HCT116 (cell line): Measurements from ENCODE around the gene FBN1. TPM values are rescaled to one million over a fixed set of nuclear protein-coding genes. Genes with fewer than 3 reads are reported as not detected.

Experiments
- ATAC-seq: fragments of 200-7000 bp; cut with Tn5 transposase; 2 replicates; pipeline ENCODE4 v1.9.1; 2020; ENCODE audit warnings: mild to moderate bottlenecking, moderate library complexity
- BruUV-seq: library from RNA; stranded (reverse); fragments of 400-500 nt; replicated peaks from 2 replicates; lab custom pipeline; 2021; lab: Mats Ljungman, UMichigan
- CTCF ChIA-PET: fragments of 300-600 bp; sonication (Branson Sonifier 250); formaldehyde crosslinking; loops from one replicate; lab custom pipeline; 2021; ENCODE audit warnings: antibody characterized with exemption; lab: Charles Lee
- POLR2A ChIA-PET: fragments of 300-600, 350-600 bp; sonication (Branson Sonifier 250); formaldehyde crosslinking; loops from one replicate; lab custom pipeline; 2021; ENCODE audit warnings: antibody characterized with exemption; lab: Charles Lee
- RAD21 ChIA-PET, 2 experiments: fragments of 300-600 bp; sonication (Branson Sonifier 250); formaldehyde crosslinking; loops; one replicate each; lab custom pipeline; 2023; ENCODE audit warnings: low total read pairs in 2 of 2; ENCODE audit not compliant: uncharacterized antibody in 2 of 2, unreplicated experiment in 2 of 2, low non-redundant PET in 1 of 2; lab: Charles Lee
- DNase-seq: peaks from one replicate; pipeline ENCODE4 v3.0.0-alpha.2; 2010; ENCODE audit warnings: low read depth, low spot score
- H2AFZ ChIP-seq: fragments of 200-600 bp; shearing (Covaris generic), sonication (generic); 2 replicates; pipeline ENCODE4 v1.6.1; 2017; ENCODE audit warnings: low read depth, mixed run types, mixed read lengths, antibody characterized with exemption, low read length; ENCODE audit not compliant: poor library complexity, severe bottlenecking
- H3K27ac ChIP-seq: 2 replicates; pipeline ENCODE4 v1.5.1; 2012; ENCODE audit warnings: low read depth, low read length
- H3K27me3 ChIP-seq: fragments of 200-600 bp; sonication (generic); 2 replicates; pipeline ENCODE4 v1.6.1; 2016; ENCODE audit warnings: mixed run types, low read length, mixed read lengths; ENCODE audit not compliant: insufficient read depth
- H3K36me3 ChIP-seq, 2 experiments: fragments of 200-500 bp in 1 of 2; fragments of 200-600 bp in 1 of 2; sonication (Bioruptor generic) in 1 of 2; sonication (generic) in 1 of 2; 2 replicates each; pipeline versions ENCODE4 v1.5.1 to v1.6.1; 2014 to 2016; ENCODE audit warnings: low read length in 2 of 2, inconsistent platforms in 1 of 2, mixed read lengths in 1 of 2, mixed run types in 1 of 2; ENCODE audit not compliant: insufficient read depth in 2 of 2, control insufficient read depth in 1 of 2
- H3K4me1 ChIP-seq, 2 experiments: fragments of 200-600 bp in 1 of 2; sonication (generic) in 1 of 2; 2 replicates each; pipeline versions ENCODE4 v1.5.1 to v1.6.1; 2012 to 2017; ENCODE audit warnings: low read length in 2 of 2, inconsistent platforms in 1 of 2, mild to moderate bottlenecking in 1 of 2, mixed read lengths in 1 of 2, mixed run types in 1 of 2, moderate library complexity in 1 of 2; ENCODE audit not compliant: insufficient read depth in 2 of 2, control insufficient read depth in 1 of 2
- H3K4me2 ChIP-seq: fragments of 200-600 bp; sonication (generic); 2 replicates; pipeline ENCODE4 v1.6.1; 2017; ENCODE audit warnings: mixed run types, low read length, mixed read lengths
- H3K4me3 ChIP-seq, 2 experiments: fragments of 200-600 bp in 1 of 2; sonication (generic) in 1 of 2; replicated peaks in 1 of 2; 2 replicates each; pipeline ENCODE4 v1.5.1; 2011 to 2016; ENCODE audit warnings: low read length in 2 of 2, control low read depth in 1 of 2, low read depth in 1 of 2, mild to moderate bottlenecking in 1 of 2, mixed read lengths in 1 of 2, mixed run types in 1 of 2
- H3K79me2 ChIP-seq: fragments of 200-600 bp; sonication (generic); 2 replicates; pipeline ENCODE4 v1.6.1; 2017; ENCODE audit warnings: mild to moderate bottlenecking, mixed run types, low read length, moderate library complexity, mixed read lengths; ENCODE audit not compliant: insufficient read depth
- H3K9ac ChIP-seq: fragments of 200-600 bp; sonication (generic); 2 replicates; pipeline ENCODE4 v1.6.1; 2016; ENCODE audit warnings: low read length, mixed read lengths
- H3K9me2 ChIP-seq: fragments of 200-600 bp; sonication (generic), shearing (Covaris generic); 2 replicates; pipeline ENCODE4 v1.6.1; 2017; ENCODE audit warnings: mixed run types, mild to moderate bottlenecking, moderate library complexity; ENCODE audit not compliant: insufficient read depth
- H3K9me3 ChIP-seq, 2 experiments: fragments of 200-500 bp in 1 of 2; fragments of 200-600 bp in 1 of 2; sonication (Bioruptor generic) in 1 of 2; sonication (generic) in 1 of 2; 2 replicates each; pipeline ENCODE4 v1.6.1; 2014 to 2017; ENCODE audit warnings: low read length in 2 of 2, mixed read lengths in 2 of 2, inconsistent platforms in 1 of 2, low read depth in 1 of 2, mild to moderate bottlenecking in 1 of 2, mixed run types in 1 of 2, moderate library complexity in 1 of 2; ENCODE audit not compliant: control insufficient read depth in 1 of 2, insufficient read depth in 1 of 2
- H4K20me1 ChIP-seq: fragments of 200-600 bp; sonication (generic), shearing (Covaris generic); 2 replicates; pipeline ENCODE4 v1.6.1; 2017; ENCODE audit warnings: mixed run types, mild to moderate bottlenecking, moderate library complexity; ENCODE audit not compliant: insufficient read depth
- EZH2 ChIP-seq: fragments of 200-600 bp; sonication (generic); IDR thresholded peaks from 2 replicates; pipeline ENCODE4 v1.6.1; 2017; ENCODE audit warnings: antibody characterized with exemption, mixed run types
- SIN3A ChIP-seq: IDR thresholded peaks from 2 replicates; pipeline ENCODE4 v1.6.1; 2012; ENCODE audit warnings: low read depth
- SP1 ChIP-seq: IDR thresholded peaks from 2 replicates; pipeline ENCODE4 v1.6.1; 2012; ENCODE audit warnings: low read depth
- ZFX ChIP-seq: fragments of 450-650 bp; IDR thresholded peaks from 2 replicates; pipeline ENCODE4 v1.6.1; 2017
- intact Hi-C: fragments of 100-400 bp; cut with micrococcal nuclease; formaldehyde crosslinking; loops from 2 replicates; pipeline ENCODE4 v1.10.0; 2022
- total RNA-seq: library from RNA; stranded (reverse); gene quantifications from one replicate; pipeline ENCODE4 v1.2.1, GENCODE V29; 2021; ENCODE audit not compliant: unreplicated experiment
- TF ChIP-seq, protein P1 (sequence below): IDR thresholded peaks from 2 replicates; pipeline ENCODE4 v1.6.1; 2012

The FBN1 gene
- total RNA-seq, 1 experiment from 2014 or later = 1.7 TPM

DNA sequence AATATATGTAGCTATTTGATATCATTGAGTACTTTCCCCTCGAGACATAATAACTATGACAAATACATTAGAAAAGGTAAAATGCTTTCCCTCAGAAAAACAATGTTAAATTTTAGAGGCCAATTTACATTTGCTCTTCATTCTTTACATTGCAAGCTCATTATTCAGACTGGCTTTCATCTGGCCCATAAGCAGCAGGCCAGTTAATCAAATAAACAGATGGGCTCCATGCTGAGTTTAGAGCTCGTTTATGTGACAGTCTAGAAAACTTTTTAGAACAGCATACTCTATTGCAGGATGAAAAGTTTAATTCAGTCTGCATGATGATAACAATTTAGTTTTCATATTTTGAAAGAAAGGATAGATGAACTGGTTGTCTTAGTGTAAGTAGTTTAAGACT is 163.7 kb downstream of the FBN1 start:
- intact Hi-C loops = no loop called here
- ATAC-seq (no peak), DNase-seq (no peak)
- RAD21 ChIA-PET = no interaction called here
- Histone ChIP-seq H2AFZ (no peak overlapping the region), H4K20me1 (no peaks in the 10 kb centered on the region), H3K4me1 (no peaks in the 10 kb centered on the region), H3K27me3 (no peaks in the 10 kb centered on the region), H3K4me2 (no peak overlapping the region), H3K36me3 (no peaks in the 10 kb centered on the region), H3K9me3 (no peaks in the 10 kb centered on the region), H3K9me2 (no peaks in the 10 kb centered on the region), H3K4me3 (no peak overlapping the region), H3K79me2 (no peaks in the 10 kb centered on the region), H3K9ac (no peak overlapping the region), H3K27ac (no peak overlapping the region)
- BruUV-seq = no TSS peak
- CTCF ChIA-PET = no interaction called here
- no peak for TF ChIP-seq EZH2
- no peak for TF ChIP-seq SIN3A
- POLR2A ChIA-PET = no interaction called here

DNA sequence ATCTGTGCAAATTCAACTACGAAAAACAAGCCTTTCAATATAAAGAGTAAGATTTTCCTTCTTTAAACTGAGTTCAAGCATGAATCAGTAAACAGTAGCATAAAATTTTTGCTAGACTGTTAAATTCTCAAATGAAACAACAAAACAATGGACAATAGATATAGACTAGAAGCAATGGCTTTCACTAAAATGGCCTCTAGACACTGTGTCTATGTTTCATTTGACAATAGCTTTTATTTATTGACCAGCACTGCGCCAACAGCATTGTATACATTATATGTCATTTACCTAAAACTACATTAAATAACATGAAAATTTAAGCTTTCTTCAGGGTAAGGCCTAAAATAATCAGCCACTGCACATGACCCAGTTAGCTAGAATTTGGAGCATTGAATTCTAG is 165.8 kb downstream of the FBN1 start:
- TF ChIP-seq ZFX (no peak), SP1 (no peak)
- TF ChIP-seq, protein P1, sequence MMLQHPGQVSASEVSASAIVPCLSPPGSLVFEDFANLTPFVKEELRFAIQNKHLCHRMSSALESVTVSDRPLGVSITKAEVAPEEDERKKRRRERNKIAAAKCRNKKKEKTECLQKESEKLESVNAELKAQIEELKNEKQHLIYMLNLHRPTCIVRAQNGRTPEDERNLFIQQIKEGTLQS = no peak
- POLR2A ChIA-PET = interaction anchor here (0.5 kb wide), 1 partner anchor 1934 kb away, joined by 3 read pairs; no protein-coding TSS in a partner anchor
- Histone ChIP-seq H3K4me3 (no peak overlapping the region), H3K79me2 (no peaks in the 10 kb centered on the region), H3K27ac (no peak overlapping the region), H3K36me3 (no peaks in the 10 kb centered on the region), H3K27me3 (no peaks in the 10 kb centered on the region), H3K9ac (no peak overlapping the region), H3K4me2 (no peak overlapping the region), H4K20me1 (no peaks in the 10 kb centered on the region), H3K4me1 (no peaks in the 10 kb centered on the region), H3K9me3 (no peaks in the 10 kb centered on the region), H2AFZ (no peak overlapping the region), H3K9me2 (no peaks in the 10 kb centered on the region)
- CTCF ChIA-PET = no interaction called here
- RAD21 ChIA-PET = no interaction called here
- BruUV-seq = no TSS peak
- intact Hi-C loops = no loop called here
- ATAC-seq (no peak), DNase-seq (no peak)
